ENCODE data around the gene SLC1A7.

The SLC1A7 gene

DNA sequence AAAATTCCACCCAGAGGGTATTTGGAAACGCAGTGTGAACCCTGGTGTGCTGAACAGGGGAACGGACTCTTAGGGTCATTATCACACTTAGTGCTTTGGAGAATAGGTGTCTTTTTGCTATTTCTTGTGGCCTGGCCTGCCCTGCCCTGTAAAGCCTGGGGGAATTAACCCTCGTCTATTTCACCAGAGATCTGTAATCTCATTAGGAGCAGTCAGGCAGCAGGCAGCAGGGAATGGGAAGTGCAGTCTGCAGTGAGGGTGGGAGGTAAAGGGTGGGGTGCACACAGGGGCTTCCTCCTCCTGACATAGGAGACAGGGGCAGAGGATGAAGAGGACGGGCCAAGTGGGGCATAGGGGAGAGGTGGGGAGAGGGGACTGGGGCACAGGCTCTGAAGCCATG lies 1.1 kb upstream of the SLC1A7 start:
- ChIA-PET POLR2A (no interaction called here), CTCF (no interaction called here)
- H3K4me1 ChIP-seq (ENCODE audit: control extremely low read depth in 1 of 4, control insufficient read depth in 4 of 4, insufficient read depth in 4 of 4, low read length in 3 of 4), result no peaks in the 10 kb centered on the region
- H3K27ac ChIP-seq (ENCODE audit: insufficient read depth in 1 of 2, low read depth in 1 of 2, low read length in 2 of 2, poor library complexity in 1 of 2, severe bottlenecking in 2 of 2), result no peak overlapping the region
- no peak overlapping the region for H3K4me3 ChIP-seq (ENCODE audit: control insufficient read depth in 1 of 7, extremely low read depth in 1 of 7, insufficient read depth in 4 of 7, low read depth in 2 of 7, low read length in 6 of 7)
- no peaks in the 10 kb centered on the region for H3K9me3 ChIP-seq (ENCODE audit: control extremely low read depth in 1 of 5, control insufficient read depth in 4 of 5, insufficient read depth in 2 of 5, low read depth in 1 of 5, low read length in 4 of 5)
- 61% methylated on average over 3 of the region's 4 CpGs for WGBS (ENCODE audit: insufficient coverage)
- DNase-seq, result no peak
- H3K36me3 ChIP-seq (ENCODE audit: control insufficient read depth in 4 of 4, insufficient read depth in 4 of 4, low read length in 3 of 4), result no peaks in the 10 kb centered on the region
- no peaks in the 10 kb centered on the region for H3K27me3 ChIP-seq (replicated peaks in 2 of 5; ENCODE audit: control insufficient read depth in 4 of 5, insufficient read depth in 5 of 5, low read length in 4 of 5)

DNA sequence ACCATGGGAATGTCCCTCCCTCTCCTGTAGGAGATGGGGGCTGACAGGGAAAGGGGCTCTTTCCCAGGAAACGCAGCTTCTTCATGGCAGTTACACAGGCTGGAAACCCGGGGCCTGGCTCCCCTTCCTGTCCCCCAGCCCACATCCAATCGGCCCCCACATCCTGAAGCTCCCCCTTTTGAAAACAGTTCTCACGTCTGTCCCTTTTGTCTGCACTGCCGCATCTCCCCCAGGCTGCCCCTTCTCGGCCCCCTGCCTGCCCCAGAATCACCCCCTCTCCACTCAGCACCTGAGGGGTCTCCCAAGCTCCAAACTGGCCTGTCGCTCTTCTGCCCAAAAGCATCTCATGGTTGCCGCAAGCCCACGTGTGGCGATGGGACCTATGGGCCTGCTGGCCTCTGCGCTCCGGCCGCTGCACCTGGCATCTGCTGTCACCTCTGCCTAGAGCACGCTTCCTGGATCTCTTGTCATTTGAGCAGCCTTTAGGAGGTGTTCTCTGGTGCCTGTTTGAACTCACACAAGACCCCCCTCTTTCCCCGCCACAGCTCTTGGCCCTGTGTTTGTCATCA lies 867 bp downstream of the SLC1A7 start:
- ChIA-PET CTCF (interaction anchor here (0.6 to 1.4 kb wide), 2 partner anchors 18 to 63 kb away, joined by 3 to 4 read pairs; no protein-coding TSS in a partner anchor), POLR2A (no interaction called here)
- Histone ChIP-seq H3K4me1 (ENCODE audit: control extremely low read depth in 1 of 4, control insufficient read depth in 4 of 4, insufficient read depth in 4 of 4, low read length in 3 of 4) (no peaks in the 10 kb centered on the region), H3K36me3 (ENCODE audit: control insufficient read depth in 4 of 4, insufficient read depth in 4 of 4, low read length in 3 of 4) (no peaks in the 10 kb centered on the region), H3K27ac (ENCODE audit: insufficient read depth in 1 of 2, low read depth in 1 of 2, low read length in 2 of 2, poor library complexity in 1 of 2, severe bottlenecking in 2 of 2) (no peak overlapping the region), H3K27me3 (replicated peaks in 2 of 5; ENCODE audit: control insufficient read depth in 4 of 5, insufficient read depth in 5 of 5, low read length in 4 of 5) (no peaks in the 10 kb centered on the region), H3K4me3 (ENCODE audit: control insufficient read depth in 1 of 7, extremely low read depth in 1 of 7, insufficient read depth in 4 of 7, low read depth in 2 of 7, low read length in 6 of 7) (no peak overlapping the region), H3K9me3 (ENCODE audit: control extremely low read depth in 1 of 5, control insufficient read depth in 4 of 5, insufficient read depth in 2 of 5, low read depth in 1 of 5, low read length in 4 of 5) (peaks cover 0 to 7% (median 0%) of the 10 kb centered on the region in 5 experiments)
- no peak for DNase-seq
- WGBS (ENCODE audit: insufficient coverage), result 87% methylated on average over 13 of the region's 15 CpGs

DNA sequence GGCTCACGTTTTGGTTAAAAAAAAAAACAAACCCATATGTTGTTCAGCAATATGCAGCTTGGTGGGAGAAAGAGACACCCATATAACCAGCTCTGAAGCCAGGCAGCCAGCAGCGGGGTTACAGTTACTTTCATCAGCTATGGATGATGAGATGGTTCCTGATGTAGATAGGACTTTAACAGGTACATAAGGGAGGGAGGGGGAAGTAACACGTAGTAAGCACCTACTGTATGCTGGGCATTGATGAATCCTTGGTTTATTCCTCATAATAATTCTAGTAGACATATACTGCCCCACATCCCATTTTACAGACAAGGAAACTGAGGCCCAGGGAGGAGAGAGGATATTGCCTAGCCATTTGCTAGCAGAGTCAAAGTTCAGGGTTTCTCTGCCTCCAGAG lies 2.0 kb downstream of the SLC1A7 start:
- Histone ChIP-seq H3K27ac (ENCODE audit: insufficient read depth in 1 of 2, low read depth in 1 of 2, low read length in 2 of 2, poor library complexity in 1 of 2, severe bottlenecking in 2 of 2) (no peak overlapping the region), H3K4me1 (ENCODE audit: control extremely low read depth in 1 of 4, control insufficient read depth in 4 of 4, insufficient read depth in 4 of 4, low read length in 3 of 4) (no peaks in the 10 kb centered on the region), H3K36me3 (ENCODE audit: control insufficient read depth in 4 of 4, insufficient read depth in 4 of 4, low read length in 3 of 4) (no peaks in the 10 kb centered on the region), H3K9me3 (ENCODE audit: control extremely low read depth in 1 of 5, control insufficient read depth in 4 of 5, insufficient read depth in 2 of 5, low read depth in 1 of 5, low read length in 4 of 5) (peaks cover 0 to 7% (median 0%) of the 10 kb centered on the region in 5 experiments), H3K27me3 (replicated peaks in 2 of 5; ENCODE audit: control insufficient read depth in 4 of 5, insufficient read depth in 5 of 5, low read length in 4 of 5) (no peaks in the 10 kb centered on the region), H3K4me3 (ENCODE audit: control insufficient read depth in 1 of 7, extremely low read depth in 1 of 7, insufficient read depth in 4 of 7, low read depth in 2 of 7, low read length in 6 of 7) (no peak overlapping the region)
- POLR2A ChIA-PET, result no interaction called here
- no peak for DNase-seq
- CTCF ChIA-PET, result no interaction called here
- 92% methylated on average over 2 of the region's 3 CpGs for WGBS (ENCODE audit: insufficient coverage)

DNA sequence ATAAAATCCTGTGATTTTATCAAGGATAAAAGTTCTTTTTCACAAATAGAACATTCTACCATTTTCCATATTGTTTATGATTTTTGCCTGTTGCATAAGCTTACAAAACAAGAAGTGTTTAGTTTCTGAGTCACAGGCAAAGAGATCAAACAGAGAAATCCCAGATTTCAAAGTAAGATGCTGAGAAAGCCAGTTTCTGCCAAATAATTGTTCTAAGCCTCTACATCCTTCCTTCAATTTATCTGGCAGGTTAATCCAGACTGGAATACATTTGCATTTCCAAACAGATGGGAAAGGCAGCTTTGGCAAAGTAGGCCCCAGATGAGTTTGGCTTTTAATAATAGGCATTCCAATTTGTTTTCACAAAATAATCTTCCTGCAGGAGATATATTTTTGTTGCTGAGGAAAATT lies 2.5 kb downstream of the SLC1A7 start:
- Histone ChIP-seq H3K4me1 (ENCODE audit: control extremely low read depth in 1 of 4, control insufficient read depth in 4 of 4, insufficient read depth in 4 of 4, low read length in 3 of 4) (no peaks in the 10 kb centered on the region), H3K27ac (ENCODE audit: insufficient read depth in 1 of 2, low read depth in 1 of 2, low read length in 2 of 2, poor library complexity in 1 of 2, severe bottlenecking in 2 of 2) (no peak overlapping the region), H3K9me3 (ENCODE audit: control extremely low read depth in 1 of 5, control insufficient read depth in 4 of 5, insufficient read depth in 2 of 5, low read depth in 1 of 5, low read length in 4 of 5) (peaks cover 0 to 7% (median 0%) of the 10 kb centered on the region in 5 experiments), H3K4me3 (ENCODE audit: control insufficient read depth in 1 of 7, extremely low read depth in 1 of 7, insufficient read depth in 4 of 7, low read depth in 2 of 7, low read length in 6 of 7) (no peak overlapping the region), H3K27me3 (replicated peaks in 2 of 5; ENCODE audit: control insufficient read depth in 4 of 5, insufficient read depth in 5 of 5, low read length in 4 of 5) (no peaks in the 10 kb centered on the region), H3K36me3 (ENCODE audit: control insufficient read depth in 4 of 4, insufficient read depth in 4 of 4, low read length in 3 of 4) (no peaks in the 10 kb centered on the region)
- CTCF ChIA-PET, result no interaction called here
- POLR2A ChIA-PET, result no interaction called here
- DNase-seq, result no peak

DNA sequence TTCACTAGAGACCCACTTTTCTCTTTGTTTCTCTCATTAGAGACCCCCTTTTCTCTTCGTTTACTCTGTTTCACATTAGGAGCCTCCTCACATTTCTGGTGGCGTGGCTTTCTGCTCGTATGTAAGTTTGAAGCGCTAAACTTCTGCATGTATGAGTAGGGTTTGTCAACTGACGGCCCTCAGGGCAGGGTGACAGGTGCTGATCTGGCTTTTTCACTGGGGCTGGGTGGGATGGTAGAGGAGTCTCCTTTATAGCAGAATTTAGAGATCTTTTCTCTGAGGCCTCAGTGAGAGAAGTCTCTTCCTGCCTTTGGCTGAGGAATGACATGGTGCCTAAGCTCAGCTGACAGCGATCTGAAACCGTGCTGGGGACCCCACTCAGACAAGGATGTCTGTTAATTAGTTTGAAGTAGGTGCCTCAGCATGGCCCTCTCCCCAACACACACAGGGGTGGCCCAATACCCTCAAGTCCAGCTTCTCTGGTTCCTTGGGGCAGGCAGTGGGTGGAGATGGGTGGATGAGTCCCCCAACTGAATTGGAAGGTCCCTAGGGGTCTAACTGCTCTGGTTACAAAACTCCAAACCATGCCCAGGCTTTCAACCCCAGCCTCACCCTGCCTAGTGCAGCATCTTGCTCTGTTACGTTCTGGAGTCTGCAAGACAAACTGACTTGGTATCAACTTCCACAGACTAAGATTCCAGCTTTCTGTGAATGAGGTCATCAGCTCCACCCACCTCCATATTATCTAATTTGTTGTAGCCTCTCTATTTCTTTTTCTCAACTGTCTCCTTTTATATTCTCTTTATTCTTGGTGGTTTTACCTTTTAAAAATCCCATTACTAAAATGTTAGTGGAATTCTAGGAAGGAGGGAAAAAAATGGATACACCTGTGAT lies 3.2 kb downstream of the SLC1A7 start:
- peaks cover 0 to 7% (median 0%) of the 10 kb centered on the region in 5 experiments for H3K9me3 ChIP-seq (ENCODE audit: control extremely low read depth in 1 of 5, control insufficient read depth in 4 of 5, insufficient read depth in 2 of 5, low read depth in 1 of 5, low read length in 4 of 5)
- H3K4me1 ChIP-seq (ENCODE audit: control extremely low read depth in 1 of 4, control insufficient read depth in 4 of 4, insufficient read depth in 4 of 4, low read length in 3 of 4), result no peaks in the 10 kb centered on the region
- no peak overlapping the region for H3K4me3 ChIP-seq (ENCODE audit: control insufficient read depth in 1 of 7, extremely low read depth in 1 of 7, insufficient read depth in 4 of 7, low read depth in 2 of 7, low read length in 6 of 7)
- WGBS (ENCODE audit: insufficient coverage), result 96% methylated on average over 6 of the region's 8 CpGs
- DNase-seq, result no peak
- no peak overlapping the region for H3K27ac ChIP-seq (ENCODE audit: insufficient read depth in 1 of 2, low read depth in 1 of 2, low read length in 2 of 2, poor library complexity in 1 of 2, severe bottlenecking in 2 of 2)
- ChIA-PET POLR2A (no interaction called here), CTCF (interaction anchor here (0.6 kb wide), 1 partner anchor 21 kb away, joined by 3 read pairs; no protein-coding TSS in a partner anchor)
- no peaks in the 10 kb centered on the region for H3K27me3 ChIP-seq (replicated peaks in 2 of 5; ENCODE audit: control insufficient read depth in 4 of 5, insufficient read depth in 5 of 5, low read length in 4 of 5)
- H3K36me3 ChIP-seq (ENCODE audit: control insufficient read depth in 4 of 4, insufficient read depth in 4 of 4, low read length in 3 of 4), result no peaks in the 10 kb centered on the region

DNA sequence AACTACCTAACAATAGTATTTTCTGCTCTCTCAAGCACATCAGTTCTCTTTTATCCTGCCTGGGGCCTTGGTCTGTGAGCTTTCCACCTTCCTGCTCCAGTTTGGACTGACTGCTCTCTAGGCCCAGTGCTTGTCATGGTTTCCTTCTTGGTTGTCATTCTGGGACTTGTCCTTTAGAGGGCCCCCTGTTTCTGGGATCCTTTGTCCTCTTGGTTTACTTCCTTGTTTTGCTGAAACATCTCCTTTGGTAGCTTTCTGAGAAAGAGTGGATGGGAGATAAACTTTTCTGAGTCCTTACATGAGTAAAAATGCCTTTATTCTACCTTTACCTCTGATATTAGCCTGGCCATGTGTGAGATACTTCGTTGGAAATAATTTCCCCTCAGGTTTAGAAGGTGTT lies 4.7 kb downstream of the SLC1A7 start:
- Histone ChIP-seq H3K4me1 (ENCODE audit: control extremely low read depth in 1 of 4, control insufficient read depth in 4 of 4, insufficient read depth in 4 of 4, low read length in 3 of 4) (no peaks in the 10 kb centered on the region), H3K27ac (ENCODE audit: insufficient read depth in 1 of 2, low read depth in 1 of 2, low read length in 2 of 2, poor library complexity in 1 of 2, severe bottlenecking in 2 of 2) (no peak overlapping the region), H3K36me3 (ENCODE audit: control insufficient read depth in 4 of 4, insufficient read depth in 4 of 4, low read length in 3 of 4) (no peaks in the 10 kb centered on the region), H3K9me3 (ENCODE audit: control extremely low read depth in 1 of 5, control insufficient read depth in 4 of 5, insufficient read depth in 2 of 5, low read depth in 1 of 5, low read length in 4 of 5) (peaks cover 0 to 7% (median 0%) of the 10 kb centered on the region in 5 experiments), H3K4me3 (ENCODE audit: control insufficient read depth in 1 of 7, extremely low read depth in 1 of 7, insufficient read depth in 4 of 7, low read depth in 2 of 7, low read length in 6 of 7) (no peak overlapping the region), H3K27me3 (replicated peaks in 2 of 5; ENCODE audit: control insufficient read depth in 4 of 5, insufficient read depth in 5 of 5, low read length in 4 of 5) (no peaks in the 10 kb centered on the region)
- CTCF ChIA-PET, result no interaction called here
- DNase-seq, result peak in 2 of 3 donors; percentile 4 to 15
- POLR2A ChIA-PET, result no interaction called here
- WGBS (ENCODE audit: insufficient coverage), result no CpG with 5 or more reads among the region's 1 CpG

DNA sequence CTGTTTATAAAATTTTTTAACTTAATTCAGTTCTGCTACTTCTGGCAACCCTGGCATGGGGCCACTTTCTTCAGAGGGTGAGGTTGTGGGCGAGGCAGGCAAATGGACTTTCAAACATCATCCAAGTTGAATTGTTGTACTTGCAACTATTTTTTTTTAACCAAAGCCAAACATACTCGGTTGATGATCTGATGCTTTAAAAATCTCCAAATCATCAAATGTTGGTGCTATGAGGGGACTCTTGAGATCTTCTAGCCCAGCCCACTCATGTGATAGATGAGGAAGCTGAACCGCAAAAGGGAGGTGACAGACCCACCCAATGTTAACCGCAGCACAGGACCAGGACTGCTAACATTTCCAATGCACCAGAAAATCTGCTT lies 6.7 kb downstream of the SLC1A7 start:
- no peak overlapping the region for H3K4me3 ChIP-seq (ENCODE audit: control insufficient read depth in 1 of 7, extremely low read depth in 1 of 7, insufficient read depth in 4 of 7, low read depth in 2 of 7, low read length in 6 of 7)
- H3K4me1 ChIP-seq (ENCODE audit: control extremely low read depth in 1 of 4, control insufficient read depth in 4 of 4, insufficient read depth in 4 of 4, low read length in 3 of 4), result no peaks in the 10 kb centered on the region
- H3K36me3 ChIP-seq (ENCODE audit: control insufficient read depth in 4 of 4, insufficient read depth in 4 of 4, low read length in 3 of 4), result no peaks in the 10 kb centered on the region
- POLR2A ChIA-PET, result no interaction called here
- WGBS (ENCODE audit: insufficient coverage), result 100% methylated on average over 2 of the region's 4 CpGs
- peak in 2 of 3 donors; percentile 7 to 8 for DNase-seq
- no peaks in the 10 kb centered on the region for H3K27me3 ChIP-seq (replicated peaks in 2 of 5; ENCODE audit: control insufficient read depth in 4 of 5, insufficient read depth in 5 of 5, low read length in 4 of 5)
- no peak overlapping the region for H3K27ac ChIP-seq (ENCODE audit: insufficient read depth in 1 of 2, low read depth in 1 of 2, low read length in 2 of 2, poor library complexity in 1 of 2, severe bottlenecking in 2 of 2)
- H3K9me3 ChIP-seq (ENCODE audit: control extremely low read depth in 1 of 5, control insufficient read depth in 4 of 5, insufficient read depth in 2 of 5, low read depth in 1 of 5, low read length in 4 of 5), result peaks cover 0 to 7% (median 0%) of the 10 kb centered on the region in 5 experiments
- CTCF ChIA-PET, result no interaction called here
